Activated CD4-positive, alpha-beta T cell treated with anti-CD3 and anti-CD28 coated beads, Interleukin-2, amount 50 U/mL, for 48 hours (primary cell): ENCODE results near the gene EVL.
A peak's percentile ranks its signal among the peaks of the same experiment; 100 is the strongest.
"Not testable (repeated sequence)": the region's sequence is repeated elsewhere in the genome, so short reads cannot be mapped to it uniquely, and the experiment has no call there.

Source experiments
- DNase-seq, 2 experiments: peaks; one replicate each; pipeline ENCODE4 v3.0.0-alpha.2; 2020

The EVL gene

GRCh38 chr14:100148837-100149731, 83.9 kb downstream of the EVL start:
- DNase-seq = no peak

GRCh38 chr14:100149851-100150611, 84.8 kb downstream of the EVL start:
- DNase-seq = no peak

- DNase-seq = no peak
Observed at GRCh38 chr14:100150932-100151587, 85.8 kb downstream of the EVL start.

- no peak for DNase-seq
Observed at GRCh38 chr14:100152091-100152490, 86.9 kb downstream of the EVL start.

- DNase-seq = no peak
Observed at GRCh38 chr14:100153560-100153959, 88.3 kb downstream of the EVL start.

GRCh38 chr14:100155049-100155621, 89.9 kb downstream of the EVL start:
- DNase-seq = peak; percentile 57 to 63

GRCh38 chr14:100155756-100156616, 90.8 kb downstream of the EVL start:
- no peak for DNase-seq

GRCh38 chr14:100156776-100157175, 91.6 kb downstream of the EVL start:
- DNase-seq = no peak

GRCh38 chr14:100157548-100158232, 92.5 kb downstream of the EVL start:
- not testable (repeated sequence) for DNase-seq

- no peak for DNase-seq
Observed at GRCh38 chr14:100158566-100159093, 93.4 kb downstream of the EVL start.

GRCh38 chr14:100159094-100159864, 94.1 kb downstream of the EVL start, which contains the start of gene DEGS2:
Gene DEGS2, minus strand, starts transcription at chr14:100159645. Its CDS starts 58 bp downstream, at chr14:100159587.
- peak; percentile 62 to 66 for DNase-seq

GRCh38 chr14:100159865-100160533, 94.8 kb downstream of the EVL start:
- DNase-seq = no peak

- DNase-seq = no peak
Observed at GRCh38 chr14:100160534-100160916, 95.3 kb downstream of the EVL start.

GRCh38 chr14:100165376-100165775, 100.2 kb downstream of the EVL start:
- DNase-seq = no peak

GRCh38 chr14:100165831-100166440, 100.7 kb downstream of the EVL start:
- no peak for DNase-seq

- DNase-seq = no peak
Observed at GRCh38 chr14:100168506-100168905, 103.3 kb downstream of the EVL start.

- DNase-seq = no peak
Observed at GRCh38 chr14:100170880-100171279, 105.7 kb downstream of the EVL start.

GRCh38 chr14:100172811-100173210, 107.6 kb downstream of the EVL start:
- no peak for DNase-seq

GRCh38 chr14:100173353-100173752, 108.1 kb downstream of the EVL start:
- DNase-seq = no peak
